Endothelial cell of umbilical vein (primary cell): Measurements from ENCODE around the gene TMPRSS4. TPM values are rescaled to one million over a fixed set of nuclear protein-coding genes. Genes with fewer than 3 reads are reported as not detected.

Experiments used
- BruUV-seq: library from RNA; stranded (reverse); fragments of 400-500 nt; replicated peaks from 2 replicates; lab custom pipeline; 2021; lab: Mats Ljungman, UMichigan
- CTCF ChIA-PET: fragments of 300-600, 350-600 bp; sonication (Branson Sonifier 250); formaldehyde crosslinking; loops from one replicate; lab custom pipeline; 2021; ENCODE audit warnings: antibody characterized with exemption, inconsistent platforms; lab: Charles Lee
- POLR2A ChIA-PET: fragments of 300-600, 350-600 bp; sonication (Branson Sonifier 250); formaldehyde crosslinking; loops from one replicate; lab custom pipeline; 2021; ENCODE audit warnings: antibody characterized with exemption, inconsistent platforms; lab: Charles Lee
- DNase-seq: peaks from one replicate; pipeline ENCODE4 v3.0.0-alpha.2; 2011; ENCODE audit warnings: low read depth, low spot score
- FAIRE-seq: peaks from 2 replicates; lab custom pipeline; 2011; peaks lifted over from hg19 to GRCh38; lab: Jason Lieb, UNC
- H2AFZ ChIP-seq: 2 replicates; pipeline ENCODE4 v1.6.0; 2012; ENCODE audit warnings: low read depth, low read length, control low read depth, inconsistent platforms
- H3K27ac ChIP-seq: 2 replicates; pipeline ENCODE4 v1.5.1; 2011; ENCODE audit warnings: low read depth, mild to moderate bottlenecking, control low read depth, low read length, moderate library complexity; ENCODE audit not compliant: insufficient read depth
- H3K27me3 ChIP-seq, 2 experiments: 2 replicates each; pipeline versions ENCODE4 v1.6.0 to v1.6.1; 2011; ENCODE audit warnings: low read length in 2 of 2, mixed read lengths in 1 of 2; ENCODE audit not compliant: control insufficient read depth in 2 of 2, insufficient read depth in 2 of 2
- H3K36me3 ChIP-seq, 2 experiments: 2 replicates in 1 of 2; 3 replicates in 1 of 2; pipeline ENCODE4 v1.5.1; 2011; ENCODE audit warnings: low read length in 2 of 2, mild to moderate bottlenecking in 1 of 2, moderate library complexity in 1 of 2; ENCODE audit not compliant: control insufficient read depth in 2 of 2, insufficient read depth in 2 of 2; ENCODE audit errors: extremely low read depth in 1 of 2
- H3K4me1 ChIP-seq: 3 replicates; pipeline ENCODE4 v1.5.1; 2011; ENCODE audit warnings: mild to moderate bottlenecking, low read length; ENCODE audit not compliant: control insufficient read depth, insufficient read depth; ENCODE audit errors: extremely low read depth
- H3K4me2 ChIP-seq: 2 replicates; pipeline ENCODE4 v1.6.1; 2011; ENCODE audit warnings: low read length, control low read depth, mixed read lengths; ENCODE audit not compliant: insufficient read depth
- H3K4me3 ChIP-seq, 3 experiments: fragments of 200-600 bp in 1 of 3; sonication (generic), shearing (Covaris generic) in 1 of 3; replicated peaks in 1 of 3; 2 replicates each; pipeline ENCODE4 v1.5.1; 2011 to 2016; ENCODE audit warnings: control low read depth in 3 of 3, low read length in 3 of 3, mild to moderate bottlenecking in 2 of 3, inconsistent platforms in 1 of 3, low read depth in 1 of 3, moderate library complexity in 1 of 3; ENCODE audit not compliant: insufficient read depth in 1 of 3
- H3K79me2 ChIP-seq: 2 replicates; pipeline ENCODE4 v1.6.0; 2012; ENCODE audit warnings: low read length, inconsistent platforms; ENCODE audit not compliant: control insufficient read depth, insufficient read depth
- H3K9ac ChIP-seq: replicated peaks from 2 replicates; pipeline ENCODE3; 2011; ENCODE audit warnings: low read length, control low read depth; ENCODE audit not compliant: insufficient read depth; ENCODE audit errors: extremely low read depth
- H3K9me1 ChIP-seq: replicated peaks from 3 replicates; pipeline ENCODE4 v1.6.0; 2011; ENCODE audit warnings: mild to moderate bottlenecking, low read length; ENCODE audit not compliant: control insufficient read depth, insufficient read depth; ENCODE audit errors: extremely low read depth
- H3K9me3 ChIP-seq: replicated peaks from 2 replicates; pipeline ENCODE4 v1.5.1; 2012; ENCODE audit warnings: low read length, inconsistent platforms; ENCODE audit not compliant: control insufficient read depth, insufficient read depth
- H4K20me1 ChIP-seq: replicated peaks from 2 replicates; pipeline ENCODE3; 2011; ENCODE audit warnings: mild to moderate bottlenecking, low read length; ENCODE audit not compliant: control insufficient read depth, insufficient read depth; ENCODE audit errors: extremely low read depth
- CTCF ChIP-seq, 2 donors: IDR thresholded peaks; 1 replicate in 1 of 2; 2 replicates in 1 of 2; pipeline ENCODE4 v1.5.1; 2011; ENCODE audit warnings: low read length in 2 of 2, mild to moderate bottlenecking in 2 of 2, moderate library complexity in 2 of 2, control low read depth in 1 of 2, inconsistent platforms in 1 of 2, low read depth in 1 of 2; ENCODE audit not compliant: insufficient read depth in 1 of 2; ENCODE audit errors: extremely low read depth in 1 of 2
- EZH2 ChIP-seq: IDR thresholded peaks from 2 replicates; pipeline ENCODE4 v1.6.1; 2012; ENCODE audit warnings: borderline replicate concordance, low read depth, mild to moderate bottlenecking, moderate library complexity, low read length, inconsistent platforms; ENCODE audit not compliant: severe bottlenecking
- GATA2 ChIP-seq: IDR thresholded peaks from 2 replicates; pipeline ENCODE4 v1.7.0; 2011; ENCODE audit warnings: low read depth, mild to moderate bottlenecking, moderate library complexity, mixed read lengths, low read length; ENCODE audit not compliant: insufficient read length, insufficient read depth
- JUN ChIP-seq: IDR thresholded peaks from 2 replicates; pipeline ENCODE4 v1.6.1; 2011; ENCODE audit warnings: borderline replicate concordance, low read depth; ENCODE audit not compliant: insufficient read length, insufficient read depth
- MAX ChIP-seq: IDR thresholded peaks from 2 replicates; pipeline ENCODE4 v1.6.1; 2011; ENCODE audit not compliant: insufficient read depth, insufficient read length
- POLR2A ChIP-seq: IDR thresholded peaks from 2 replicates; pipeline ENCODE4 v1.6.1; 2012; ENCODE audit warnings: low read depth, mild to moderate bottlenecking, control low read depth, low read length
- POLR2AphosphoS5 ChIP-seq: IDR thresholded peaks from 2 replicates; pipeline ENCODE4 v1.6.1; 2012; ENCODE audit warnings: low read depth, mild to moderate bottlenecking, control low read depth, low read length, moderate library complexity; ENCODE audit not compliant: insufficient read depth
- dilution Hi-C: fragments of 300-500 bp; cut with MboI; formaldehyde crosslinking; loops from one replicate; pipeline ENCODE4 v1.15.0; 2019; ENCODE audit warnings: low sequenced_read_pairs; ENCODE audit not compliant: extremely low pct_ligation_motif_present
- intact Hi-C: fragments of 100-400 bp; cut with micrococcal nuclease; formaldehyde crosslinking; loops from one replicate; pipeline ENCODE4 v1.10.0; 2022
- polyA plus RNA-seq, 4 experiments: library from polyadenylated mRNA; depleted of rRNA in 3 of 4; stranded (reverse) in 3 of 4; unstranded in 1 of 4; fragments of >200 nt; gene quantifications; 2 replicates each; pipeline versions ENCODE4 v1.2.1 to v1.2.3, GENCODE V29; 2011 to 2012; ENCODE audit warnings: missing spikeins in 1 of 4
- total RNA-seq: library from RNA; stranded (reverse); gene quantifications from 2 replicates; pipeline ENCODE4 v1.2.3, GENCODE V29; 2021

Gene TMPRSS4
- total and polyA plus RNA-seq, 2 donors (not counting 3 experiments of a cell fraction or from before 2014, with no cell fraction given): not detected

- ChIA-PET CTCF (no interaction called here), POLR2A (no interaction called here)
- Histone ChIP-seq H3K9me1 (no peaks in the 10 kb centered on the region), H2AFZ (no peak overlapping the region), H3K36me3 (no peaks in the 10 kb centered on the region), H3K79me2 (no peaks in the 10 kb centered on the region), H3K4me1 (no peaks in the 10 kb centered on the region), H3K4me2 (no peak overlapping the region), H3K4me3 (no peak overlapping the region), H4K20me1 (no peaks in the 10 kb centered on the region), H3K27ac (no peak overlapping the region), H3K9me3 (no peaks in the 10 kb centered on the region), H3K9ac (no peak overlapping the region), H3K27me3 (peaks cover 11 to 26% of the 10 kb centered on the region in 2 experiments)
- BruUV-seq: no TSS peak
- TF ChIP-seq EZH2 (no peak), JUN (no peak), POLR2AphosphoS5 (no peak), MAX (no peak), POLR2A (no peak)
- dilution Hi-C loops (no loop called here), intact Hi-C loops (no loop called here)
- DNase-seq: no peak
- no peak for FAIRE-seq
These were observed 43.9 kb downstream of the TMPRSS4 start for GRCh38 chr11:118120793-118121192.

GRCh38 chr11:118124929-118125535, 48.2 kb downstream of the TMPRSS4 start:
- CTCF ChIA-PET: no interaction called here
- no TSS peak for BruUV-seq
- intact Hi-C loops: no loop called here

More at GRCh38 chr11:118124929-118125535, 48.2 kb downstream of the TMPRSS4 start:
- no peak overlapping the region for H3K4me2 ChIP-seq
- H3K27me3 ChIP-seq: peaks cover 5 to 17% of the 10 kb centered on the region in 2 experiments
- H3K36me3 ChIP-seq: no peaks in the 10 kb centered on the region
- FAIRE-seq (no peak), DNase-seq (no peak)
- H3K79me2 ChIP-seq: no peaks in the 10 kb centered on the region
- POLR2A ChIA-PET: no interaction called here
- no peaks in the 10 kb centered on the region for H4K20me1 ChIP-seq
- H3K4me3 ChIP-seq: no peak overlapping the region
- H2AFZ ChIP-seq: no peak overlapping the region
- H3K27ac ChIP-seq: no peak overlapping the region
- no peaks in the 10 kb centered on the region for H3K4me1 ChIP-seq
- H3K9me1 ChIP-seq: no peaks in the 10 kb centered on the region
- H3K9me3 ChIP-seq: no peaks in the 10 kb centered on the region
- TF ChIP-seq JUN (no peak), GATA2 (no peak), MAX (no peak), CTCF (IDR thresholded peaks at IDR 0.05; ENCODE audit: extremely low read depth in 1 of 2, insufficient read depth in 1 of 2, low read depth in 1 of 2, low read length in 2 of 2) (no peak), POLR2A (no peak)
- no peak overlapping the region for H3K9ac ChIP-seq
- dilution Hi-C loops: no loop called here
